ENCODE measurements around the gene SENP3.

The SENP3 gene

GRCh38 chr17:7611635-7612293 lies 50.0 kb downstream of the SENP3 start:
- no peak for DNase-seq

- DNase-seq, result no peak
Observed at GRCh38 chr17:7612294-7612640, 50.5 kb downstream of the SENP3 start.

GRCh38 chr17:7613769-7614424 lies 52.2 kb downstream of the SENP3 start:
- no peak for DNase-seq

GRCh38 chr17:7614425-7615264 lies 52.9 kb downstream of the SENP3 start, which contains the start of gene FXR2:
TSS of gene FXR2 (minus strand) at chr17:7614897. CDS start at chr17:7614532, 365 bp downstream.
- peak; percentile 98 for DNase-seq

GRCh38 chr17:7615265-7615747 lies 53.6 kb downstream of the SENP3 start:
- DNase-seq, result no peak

GRCh38 chr17:7618608-7619007 lies 56.9 kb downstream of the SENP3 start:
- no peak for DNase-seq

- no peak for DNase-seq
Observed at GRCh38 chr17:7620835-7621234, 59.1 kb downstream of the SENP3 start.
